GM12875 (cell line): ENCODE measurements around the gene FXYD3.

ENCODE experiments used
- H3K4me3 ChIP-seq: one replicate; pipeline ENCODE4 v1.5.1; 2011; ENCODE audit warnings: low read depth, low read length, control low read depth
- TF ChIP-seq, protein P1 (sequence below): IDR thresholded peaks from 2 replicates; pipeline ENCODE4 v1.5.1; 2011; ENCODE audit warnings: low read depth, mild to moderate bottlenecking, control low read depth, inconsistent platforms, low read length, moderate library complexity, borderline replicate concordance; ENCODE audit not compliant: insufficient read depth

Gene FXYD3

GRCh38 chr19:35086455-35086854, 29.2 kb upstream of the FXYD3 start:
- no peak overlapping the region for H3K4me3 ChIP-seq
- TF ChIP-seq, protein P1, sequence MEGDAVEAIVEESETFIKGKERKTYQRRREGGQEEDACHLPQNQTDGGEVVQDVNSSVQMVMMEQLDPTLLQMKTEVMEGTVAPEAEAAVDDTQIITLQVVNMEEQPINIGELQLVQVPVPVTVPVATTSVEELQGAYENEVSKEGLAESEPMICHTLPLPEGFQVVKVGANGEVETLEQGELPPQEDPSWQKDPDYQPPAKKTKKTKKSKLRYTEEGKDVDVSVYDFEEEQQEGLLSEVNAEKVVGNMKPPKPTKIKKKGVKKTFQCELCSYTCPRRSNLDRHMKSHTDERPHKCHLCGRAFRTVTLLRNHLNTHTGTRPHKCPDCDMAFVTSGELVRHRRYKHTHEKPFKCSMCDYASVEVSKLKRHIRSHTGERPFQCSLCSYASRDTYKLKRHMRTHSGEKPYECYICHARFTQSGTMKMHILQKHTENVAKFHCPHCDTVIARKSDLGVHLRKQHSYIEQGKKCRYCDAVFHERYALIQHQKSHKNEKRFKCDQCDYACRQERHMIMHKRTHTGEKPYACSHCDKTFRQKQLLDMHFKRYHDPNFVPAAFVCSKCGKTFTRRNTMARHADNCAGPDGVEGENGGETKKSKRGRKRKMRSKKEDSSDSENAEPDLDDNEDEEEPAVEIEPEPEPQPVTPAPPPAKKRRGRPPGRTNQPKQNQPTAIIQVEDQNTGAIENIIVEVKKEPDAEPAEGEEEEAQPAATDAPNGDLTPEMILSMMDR: no peak

GRCh38 chr19:35087393-35087792, 28.2 kb upstream of the FXYD3 start:
- no peak overlapping the region for H3K4me3 ChIP-seq

DNA sequence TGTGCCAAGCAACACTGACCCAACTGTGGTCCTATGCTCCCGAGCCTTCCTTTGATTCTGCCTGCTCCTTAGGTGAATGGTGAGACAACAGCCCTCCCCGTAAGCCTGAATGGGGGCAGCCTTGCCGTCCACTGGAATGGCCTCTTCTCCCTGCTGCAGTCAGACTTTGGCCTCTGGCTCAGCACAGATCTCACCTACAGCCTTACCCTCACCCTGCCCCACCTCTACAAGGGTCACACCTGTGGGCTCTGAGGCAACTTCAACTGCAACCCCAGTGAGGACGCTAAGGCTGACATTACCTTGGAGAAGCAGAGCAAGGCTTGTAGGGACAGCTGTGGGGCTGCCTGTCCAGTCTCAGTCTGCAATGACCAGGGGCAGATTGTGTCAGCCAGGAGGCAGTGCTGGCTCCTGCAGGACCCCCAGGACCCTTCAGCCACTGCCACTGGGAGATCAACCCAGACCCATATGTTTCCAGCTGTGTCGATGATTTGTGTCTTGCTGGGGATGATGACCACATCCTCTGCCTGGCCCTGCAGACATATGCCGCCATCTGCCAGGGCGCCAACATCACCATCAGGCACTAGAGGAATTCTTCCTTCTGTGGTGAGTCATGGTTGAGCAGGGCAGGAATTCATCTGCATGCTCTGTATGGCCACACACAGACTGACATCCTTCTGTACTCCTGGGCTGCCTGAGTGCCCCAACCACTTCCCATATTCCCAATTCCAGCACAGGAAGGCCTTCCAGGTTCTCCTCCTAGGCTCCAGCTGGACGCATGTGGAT, 27.3 kb upstream of the FXYD3 start:
- no peak overlapping the region for H3K4me3 ChIP-seq
- TF ChIP-seq, protein P1: no peak

More at GRCh38 chr19:35087393-35087792, 28.2 kb upstream of the FXYD3 start:
- TF ChIP-seq, protein P1: no peak

DNA sequence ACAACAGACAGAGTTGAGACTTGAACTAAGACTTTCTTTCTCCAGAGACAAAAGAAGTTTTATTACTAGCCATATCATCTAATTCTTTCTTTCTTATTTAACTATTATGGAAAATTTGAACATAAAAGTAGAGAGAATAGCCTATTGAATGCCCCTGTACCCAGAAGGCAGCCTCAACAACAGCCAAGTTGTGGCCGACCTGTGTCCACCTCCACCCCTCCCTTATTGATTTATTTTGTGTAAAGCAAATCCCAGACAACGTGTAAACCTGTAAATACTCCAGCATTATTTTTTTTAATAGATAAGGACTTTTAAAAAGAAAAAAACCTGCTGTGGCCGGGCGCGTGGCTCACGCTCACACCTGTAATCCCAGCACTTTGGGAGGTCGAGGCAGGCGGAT, 26.1 kb upstream of the FXYD3 start:
- no peak overlapping the region for H3K4me3 ChIP-seq
- TF ChIP-seq, protein P1: no peak

- no peak overlapping the region for H3K4me3 ChIP-seq
- TF ChIP-seq, protein P1: no peak
Measured at GRCh38 chr19:35090160-35090505, 25.5 kb upstream of the FXYD3 start.

- TF ChIP-seq, protein P1: peak; percentile 58
- H3K4me3 ChIP-seq: no peak overlapping the region
Measured at GRCh38 chr19:35090506-35091214, 25.0 kb upstream of the FXYD3 start.

GRCh38 chr19:35093430-35093829, 22.2 kb upstream of the FXYD3 start:
- TF ChIP-seq, protein P1: no peak
- no peak overlapping the region for H3K4me3 ChIP-seq
